Parathyroid adenoma (tissue), 2 donors: Measurements from ENCODE around the gene BCL2L1.
A peak's percentile ranks its signal among the peaks of the same experiment; 100 is the strongest.

Experiments used
- H2AFZ ChIP-seq: fragments of 300-600 bp; sonication (generic); one replicate; pipeline ENCODE4 v1.7.0; 2017; ENCODE audit warnings: antibody characterized with exemption, mild to moderate bottlenecking
- H3K27ac ChIP-seq: fragments of 300-600 bp; sonication (generic); one replicate; pipeline ENCODE4 v1.7.0; 2017
- H3K27me3 ChIP-seq: fragments of 300-600 bp; sonication (generic); one replicate; pipeline ENCODE4 v1.7.0; 2017; ENCODE audit warnings: low read length; ENCODE audit not compliant: control insufficient read depth, insufficient read depth
- H3K36me3 ChIP-seq: fragments of 300-600 bp; sonication (generic); one replicate; pipeline ENCODE4 v1.7.0; 2017; ENCODE audit warnings: low read length; ENCODE audit not compliant: control insufficient read depth, insufficient read depth
- H3K4me1 ChIP-seq: fragments of 300-600 bp; sonication (generic); one replicate; pipeline ENCODE4 v1.7.0; 2017; ENCODE audit warnings: control low read depth
- H3K4me2 ChIP-seq: fragments of 300-600 bp; sonication (generic); one replicate; pipeline ENCODE4 v1.7.0; 2017; ENCODE audit warnings: low read length
- H3K4me3 ChIP-seq: fragments of 300-600 bp; sonication (generic); one replicate; pipeline ENCODE4 v1.7.0; 2017; ENCODE audit warnings: low read depth, low read length
- H3K79me2 ChIP-seq: fragments of 300-600 bp; sonication (generic); one replicate; pipeline ENCODE4 v1.7.0; 2017; ENCODE audit warnings: control low read depth
- H3K9ac ChIP-seq: fragments of 300-600 bp; sonication (generic); one replicate; pipeline ENCODE4 v1.7.0; 2017; ENCODE audit warnings: mild to moderate bottlenecking
- H3K9me3 ChIP-seq: fragments of 300-600 bp; sonication (generic); one replicate; pipeline ENCODE4 v1.7.0; 2017; ENCODE audit warnings: low read length; ENCODE audit not compliant: control insufficient read depth
- TF ChIP-seq, protein P1 (sequence below): fragments of 300-600 bp; sonication (generic); IDR thresholded peaks from one replicate; pipeline ENCODE4 v1.7.0; 2017; ENCODE audit warnings: antibody characterized with exemption, mild to moderate bottlenecking
- donor health status: primary hyperparathyroidism.

Gene BCL2L1

DNA sequence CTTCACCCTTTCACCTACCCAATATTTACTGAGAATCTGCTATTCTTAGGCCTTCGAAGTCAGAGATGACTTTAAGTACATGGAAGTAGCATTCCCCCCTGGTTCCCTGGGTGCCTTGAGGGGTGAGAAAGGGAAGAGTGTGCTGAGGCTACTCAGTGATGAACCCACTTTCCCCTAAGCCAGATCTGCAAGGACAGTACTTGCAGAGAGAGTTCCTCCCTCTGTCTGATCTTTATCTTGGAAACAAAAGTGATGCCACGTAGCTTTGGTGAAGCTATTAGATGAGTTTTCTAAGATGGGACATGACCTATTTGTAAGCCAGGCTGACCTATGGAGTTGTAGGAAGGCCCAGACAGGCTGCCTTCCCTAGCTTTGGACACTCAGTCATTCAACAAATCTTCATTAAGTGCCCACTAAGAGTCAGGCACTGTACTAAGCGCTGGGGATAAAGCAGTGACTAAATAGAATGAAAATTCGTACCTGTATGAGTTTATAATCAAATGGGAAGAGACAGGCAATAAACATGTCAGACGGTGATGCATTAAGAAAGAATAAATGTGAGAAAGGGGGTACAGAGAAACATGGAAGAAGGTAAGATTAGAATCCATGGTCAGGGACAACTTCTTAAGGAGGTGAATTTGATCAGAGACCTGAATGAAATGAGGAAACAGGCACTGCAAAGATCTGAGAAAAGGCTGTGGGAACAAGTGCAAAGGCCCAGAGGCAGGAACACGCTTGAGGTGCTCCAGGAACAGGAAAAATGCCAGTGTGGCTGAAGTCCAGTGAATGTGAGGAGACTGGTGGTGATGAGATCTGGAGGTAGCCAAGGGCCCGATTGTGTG lies 42.2 kb downstream of the BCL2L1 start:
- Histone ChIP-seq H3K79me2 (peaks cover 27% of the 10 kb centered on the region), H3K27me3 (no peaks in the 10 kb centered on the region), H3K4me1 (peaks cover 37% of the 10 kb centered on the region), H3K4me2 (no peak overlapping the region), H3K9me3 (no peaks in the 10 kb centered on the region), H3K36me3 (no peaks in the 10 kb centered on the region), H3K9ac (no peak overlapping the region), H2AFZ (no peak overlapping the region), H3K27ac (no peak overlapping the region), H3K4me3 (no peak overlapping the region)
- TF ChIP-seq, protein P1, sequence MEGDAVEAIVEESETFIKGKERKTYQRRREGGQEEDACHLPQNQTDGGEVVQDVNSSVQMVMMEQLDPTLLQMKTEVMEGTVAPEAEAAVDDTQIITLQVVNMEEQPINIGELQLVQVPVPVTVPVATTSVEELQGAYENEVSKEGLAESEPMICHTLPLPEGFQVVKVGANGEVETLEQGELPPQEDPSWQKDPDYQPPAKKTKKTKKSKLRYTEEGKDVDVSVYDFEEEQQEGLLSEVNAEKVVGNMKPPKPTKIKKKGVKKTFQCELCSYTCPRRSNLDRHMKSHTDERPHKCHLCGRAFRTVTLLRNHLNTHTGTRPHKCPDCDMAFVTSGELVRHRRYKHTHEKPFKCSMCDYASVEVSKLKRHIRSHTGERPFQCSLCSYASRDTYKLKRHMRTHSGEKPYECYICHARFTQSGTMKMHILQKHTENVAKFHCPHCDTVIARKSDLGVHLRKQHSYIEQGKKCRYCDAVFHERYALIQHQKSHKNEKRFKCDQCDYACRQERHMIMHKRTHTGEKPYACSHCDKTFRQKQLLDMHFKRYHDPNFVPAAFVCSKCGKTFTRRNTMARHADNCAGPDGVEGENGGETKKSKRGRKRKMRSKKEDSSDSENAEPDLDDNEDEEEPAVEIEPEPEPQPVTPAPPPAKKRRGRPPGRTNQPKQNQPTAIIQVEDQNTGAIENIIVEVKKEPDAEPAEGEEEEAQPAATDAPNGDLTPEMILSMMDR: no peak

DNA sequence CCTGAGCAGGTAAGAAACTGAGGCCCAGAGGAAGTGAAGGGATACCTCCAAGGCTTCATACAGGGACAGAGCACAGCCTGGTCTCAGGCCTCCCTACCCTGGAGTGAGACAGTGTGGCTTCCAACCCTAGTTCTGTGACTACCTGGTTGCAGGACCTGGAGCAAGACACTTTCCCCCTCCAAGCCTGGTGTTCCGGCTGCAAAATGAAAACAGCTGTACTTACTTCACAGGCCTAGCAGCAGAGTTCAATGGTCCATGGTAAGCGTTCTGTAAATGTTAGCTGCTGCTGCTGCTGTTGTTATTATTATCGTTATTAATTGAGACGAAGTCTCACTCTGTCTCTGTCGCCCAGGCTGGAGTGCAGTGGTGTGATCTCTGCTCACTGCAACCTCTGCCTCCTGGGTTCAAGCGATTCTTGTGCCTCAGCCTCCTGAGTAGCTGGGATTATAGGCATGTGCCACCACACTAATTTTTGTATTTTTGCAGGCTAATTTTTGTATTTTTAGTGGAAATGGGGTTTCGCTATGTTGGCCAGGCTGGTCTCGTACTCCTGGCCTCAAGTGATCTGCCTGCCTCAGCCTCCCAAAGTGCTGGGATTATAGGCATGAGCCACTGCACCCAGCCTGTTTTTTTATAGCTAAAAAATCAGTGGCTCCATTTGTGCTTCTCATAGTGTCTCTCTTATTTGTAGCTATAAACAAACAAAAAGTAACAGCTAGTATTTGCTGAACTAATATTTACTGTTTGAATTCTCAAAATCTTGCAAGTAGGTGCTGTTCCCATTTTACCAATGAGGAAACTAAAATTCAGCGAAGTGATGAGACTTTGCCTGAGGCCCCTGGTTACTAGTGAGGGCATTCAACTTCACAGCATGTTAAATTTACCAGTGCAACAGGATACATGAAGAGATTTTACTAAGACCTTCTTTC lies 43.0 kb downstream of the BCL2L1 start:
- H3K4me2 ChIP-seq: no peak overlapping the region
- H3K4me1 ChIP-seq: peaks cover 33% of the 10 kb centered on the region

DNA sequence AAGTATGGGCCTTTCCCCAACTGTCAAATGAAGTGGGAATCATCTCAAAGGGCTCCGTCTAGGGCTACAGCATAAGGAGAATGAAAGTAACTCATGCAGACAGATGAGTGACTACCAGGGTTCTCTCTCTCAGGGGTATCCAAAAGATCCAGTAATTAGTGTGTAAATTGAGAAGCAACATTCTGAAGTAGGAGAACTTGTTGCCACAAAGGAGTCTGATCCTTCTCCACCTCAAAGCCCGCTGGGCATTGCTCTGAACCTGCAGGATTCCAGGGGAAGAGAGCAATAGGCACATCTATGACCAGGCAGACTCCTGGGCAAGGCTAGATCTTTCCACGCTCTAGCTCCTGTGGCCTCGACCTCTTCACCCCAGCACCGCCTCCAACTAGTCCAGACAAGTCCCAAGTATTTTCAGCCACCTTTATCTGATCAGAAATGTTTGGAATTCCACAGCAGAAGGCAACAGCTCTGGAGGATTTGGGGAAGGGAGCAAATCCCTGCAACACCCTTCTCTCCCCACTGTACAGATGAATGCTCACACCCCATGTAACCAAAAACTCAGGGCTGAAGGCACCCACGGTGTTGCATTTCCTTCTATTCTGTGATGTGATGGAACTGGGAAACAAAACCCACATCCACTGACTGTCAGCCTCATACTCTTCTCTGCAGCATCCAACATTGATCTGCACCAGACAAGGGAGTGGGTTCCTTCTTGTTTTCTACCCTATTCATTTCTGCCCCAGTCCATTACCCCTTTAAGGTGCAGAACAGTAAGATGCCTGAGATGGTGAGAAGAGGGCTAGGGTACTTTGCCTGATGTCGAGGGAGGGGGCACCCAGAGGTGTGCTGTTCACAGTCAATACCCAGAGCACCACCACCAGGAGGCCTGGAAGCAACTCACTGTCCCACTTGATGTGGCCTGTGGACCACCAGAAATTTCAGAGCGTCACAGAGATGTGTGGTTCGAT lies 44.0 kb downstream of the BCL2L1 start:
- Histone ChIP-seq H3K79me2 (peaks cover 34% of the 10 kb centered on the region), H3K36me3 (no peaks in the 10 kb centered on the region), H3K9ac (no peak overlapping the region), H3K27ac (peak overlapping the region; percentile 62), H2AFZ (no peak overlapping the region), H3K4me1 (peaks cover 25% of the 10 kb centered on the region), H3K4me3 (no peak overlapping the region), H3K9me3 (no peaks in the 10 kb centered on the region), H3K27me3 (no peaks in the 10 kb centered on the region), H3K4me2 (peak overlapping the region; percentile 25)
- TF ChIP-seq, protein P1: no peak

More for the DNA sequence above, 43.0 kb downstream of the BCL2L1 start:
- TF ChIP-seq, protein P1: no peak
- peaks cover 31% of the 10 kb centered on the region for H3K79me2 ChIP-seq
- no peak overlapping the region for H3K4me3 ChIP-seq
- H3K27me3 ChIP-seq: no peaks in the 10 kb centered on the region
- H3K27ac ChIP-seq: no peak overlapping the region
- H3K36me3 ChIP-seq: no peaks in the 10 kb centered on the region
- no peaks in the 10 kb centered on the region for H3K9me3 ChIP-seq
- H2AFZ ChIP-seq: no peak overlapping the region
- H3K9ac ChIP-seq: no peak overlapping the region

DNA sequence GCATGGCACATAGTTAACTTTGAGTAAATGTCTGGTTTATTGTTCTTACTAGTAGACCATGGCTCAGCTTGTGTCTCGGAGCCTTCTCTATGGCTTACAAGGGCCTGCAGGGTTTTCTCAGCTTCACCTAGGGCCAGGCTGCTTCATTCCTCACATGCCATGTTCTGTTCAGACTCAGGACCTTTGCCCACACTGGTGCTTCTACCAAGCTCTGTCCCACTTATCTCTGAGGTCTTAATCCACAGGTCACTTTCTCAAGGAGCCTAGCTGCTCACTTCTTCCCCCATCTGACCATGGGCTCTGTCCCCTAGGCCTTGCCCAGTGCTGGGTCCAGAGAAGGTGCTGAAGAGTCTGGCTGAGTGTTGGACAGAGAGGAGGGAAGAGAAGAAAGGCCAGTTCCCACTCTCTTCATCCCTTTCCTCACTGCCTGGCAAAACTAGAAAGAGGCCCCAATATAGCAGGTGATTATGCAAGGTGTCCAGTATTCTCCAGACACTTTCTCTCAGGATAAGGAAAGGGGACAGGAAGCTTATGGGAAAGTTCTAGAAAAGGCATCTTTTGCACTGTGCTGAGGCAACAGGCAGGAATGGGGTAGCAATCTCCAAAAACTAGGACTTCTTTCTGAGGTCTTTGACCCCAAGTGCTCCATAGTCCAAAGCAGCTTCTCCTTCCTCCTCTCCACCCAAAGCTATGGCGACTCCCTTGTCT lies 45.0 kb downstream of the BCL2L1 start:
- Histone ChIP-seq H3K9ac (no peak overlapping the region), H3K27me3 (no peaks in the 10 kb centered on the region), H3K9me3 (no peaks in the 10 kb centered on the region), H2AFZ (no peak overlapping the region), H3K79me2 (peaks cover 32% of the 10 kb centered on the region), H3K4me2 (no peak overlapping the region), H3K36me3 (no peaks in the 10 kb centered on the region), H3K4me1 (peaks cover 25% of the 10 kb centered on the region), H3K4me3 (no peak overlapping the region), H3K27ac (peak overlapping the region; percentile 62)
- TF ChIP-seq, protein P1: no peak
